Left forelimb (tissue), 1 donor: ENCODE results near the gene ABCG1.
"Not testable (repeated sequence)": the region's sequence is repeated elsewhere in the genome, so short reads cannot be mapped to it uniquely, and the experiment has no call there.

Experiments
- DNase-seq: peaks from one replicate; pipeline ENCODE4 v3.0.0-alpha.2; 2018; ENCODE audit warnings: low spot score

ABCG1 gene

DNA sequence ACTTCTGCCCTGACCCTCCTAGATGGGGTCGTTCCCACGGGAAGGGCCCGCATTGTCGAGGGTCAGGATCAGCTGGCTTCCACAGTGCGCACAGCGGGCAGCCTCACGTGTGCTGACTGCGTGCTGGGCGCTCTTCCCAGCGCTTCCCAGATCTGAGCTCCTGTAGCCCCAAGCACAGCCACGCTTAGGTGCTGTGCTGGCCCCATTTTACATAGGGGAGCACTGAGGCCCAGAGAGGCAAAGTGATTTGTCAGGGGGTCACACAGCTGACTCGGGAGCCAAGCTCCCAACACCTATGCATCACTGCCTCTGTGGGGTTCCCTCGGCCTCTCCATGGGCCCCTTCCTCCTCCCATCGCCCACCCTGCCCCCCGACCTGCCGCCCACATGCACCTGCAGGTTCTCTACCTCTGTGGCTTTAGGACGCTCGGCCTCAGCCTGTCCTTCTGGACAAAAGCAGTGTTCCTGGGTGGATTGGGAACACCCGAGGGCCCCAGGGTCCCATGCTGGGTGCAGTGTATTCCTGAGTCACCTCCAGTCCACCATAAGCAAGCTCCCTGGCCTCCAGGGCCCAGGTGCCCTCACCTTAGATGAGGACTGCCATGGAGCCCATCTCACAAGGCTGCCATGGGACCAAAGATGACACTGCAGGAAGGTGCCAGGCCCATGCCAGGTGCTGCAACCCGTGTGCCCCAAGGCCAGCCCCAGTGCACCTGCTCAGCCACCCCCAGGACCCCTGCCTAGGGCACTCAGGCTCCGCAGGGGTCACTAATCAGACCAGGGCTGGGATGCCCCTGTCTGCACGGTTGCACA is 73.0 kb downstream of the ABCG1 start:
- DNase-seq = no peak

DNA sequence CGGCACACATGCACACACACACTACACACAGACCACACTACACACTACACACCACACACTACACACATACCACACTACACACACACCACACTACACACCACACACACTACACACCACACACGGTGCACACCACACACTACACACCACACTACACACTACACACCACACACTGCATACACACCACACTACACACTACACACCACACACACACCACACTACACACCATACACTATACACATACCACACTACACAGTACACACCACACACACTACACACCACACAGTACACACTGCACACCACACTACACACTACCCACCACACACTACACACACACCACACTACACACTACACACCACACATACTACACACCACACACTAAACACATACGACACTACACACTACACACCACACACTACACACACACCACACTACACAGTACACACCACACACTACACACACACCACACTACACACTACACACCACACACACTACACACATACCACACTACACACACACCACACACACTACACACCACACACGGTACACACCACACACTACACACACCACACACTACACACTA is 73.7 kb downstream of the ABCG1 start:
- not testable (repeated sequence) for DNase-seq

DNA sequence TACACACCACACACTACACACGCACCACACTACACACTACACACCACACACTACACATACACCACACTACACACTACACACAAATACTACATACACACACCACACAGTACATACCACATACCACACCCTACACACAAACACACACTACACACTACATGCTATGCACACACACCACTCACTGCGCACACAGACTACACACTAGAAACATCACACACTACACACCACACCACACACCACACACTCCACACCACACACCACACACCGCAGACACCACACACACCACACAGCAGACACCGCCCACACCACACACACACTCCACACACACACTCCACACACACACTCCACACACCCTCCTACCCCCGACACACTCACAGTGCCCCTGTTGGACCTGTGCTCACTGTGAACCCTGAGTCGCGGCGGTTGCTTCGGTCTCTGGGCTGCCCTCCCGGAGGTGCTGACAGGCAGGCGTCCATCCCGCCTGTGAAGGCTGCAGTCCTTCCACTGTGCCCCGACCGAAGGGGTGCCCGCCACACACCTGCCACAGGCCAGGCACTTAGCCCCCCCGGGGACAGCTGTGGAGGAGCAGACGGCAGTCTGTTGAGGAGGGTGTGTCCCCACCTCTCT is 74.8 kb downstream of the ABCG1 start:
- DNase-seq = no peak

DNA sequence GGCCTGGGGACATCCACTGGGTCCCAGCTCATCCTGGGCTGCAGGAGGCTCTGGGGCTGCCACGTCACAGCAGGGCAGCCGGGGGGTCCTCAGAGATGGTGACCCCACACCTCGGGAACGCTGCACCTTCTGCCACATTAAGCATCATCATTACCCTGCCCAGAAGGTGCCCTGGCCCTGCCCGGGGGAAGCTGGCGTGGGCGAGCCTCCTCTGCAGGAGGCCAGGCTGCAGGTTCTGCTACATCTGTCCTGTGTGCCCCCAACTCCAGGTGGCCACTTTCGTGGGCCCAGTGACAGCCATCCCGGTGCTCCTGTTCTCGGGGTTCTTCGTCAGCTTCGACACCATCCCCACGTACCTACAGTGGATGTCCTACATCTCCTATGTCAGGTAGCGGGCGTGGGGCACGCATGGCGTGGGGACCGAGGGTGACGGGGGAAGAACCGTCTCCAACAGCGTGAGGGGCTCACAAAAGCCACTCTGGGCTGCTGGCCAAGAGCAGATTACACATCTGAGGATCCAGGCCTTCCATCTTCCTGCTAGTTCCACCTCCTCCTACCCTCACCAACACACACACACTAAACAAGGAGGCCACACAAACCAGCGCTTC is 75.4 kb downstream of the ABCG1 start:
- DNase-seq = no peak

DNA sequence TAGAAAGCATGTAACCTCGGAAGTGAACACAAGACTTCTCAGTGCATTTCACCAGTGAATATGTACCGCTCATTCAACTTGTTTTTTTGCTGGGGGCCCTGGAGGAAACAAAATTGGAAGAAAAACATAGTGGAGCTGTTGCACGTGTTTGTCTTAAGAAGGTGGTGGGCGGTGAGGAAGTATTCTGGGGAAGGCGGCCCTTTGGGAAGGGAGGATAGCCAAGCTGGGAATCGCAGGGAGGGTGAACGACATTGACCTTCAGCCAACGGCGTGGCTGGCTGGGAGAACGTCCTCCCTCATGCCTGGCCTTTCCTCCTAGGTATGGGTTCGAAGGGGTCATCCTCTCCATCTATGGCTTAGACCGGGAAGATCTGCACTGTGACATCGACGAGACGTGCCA is 76.9 kb downstream of the ABCG1 start:
- DNase-seq = no peak

DNA sequence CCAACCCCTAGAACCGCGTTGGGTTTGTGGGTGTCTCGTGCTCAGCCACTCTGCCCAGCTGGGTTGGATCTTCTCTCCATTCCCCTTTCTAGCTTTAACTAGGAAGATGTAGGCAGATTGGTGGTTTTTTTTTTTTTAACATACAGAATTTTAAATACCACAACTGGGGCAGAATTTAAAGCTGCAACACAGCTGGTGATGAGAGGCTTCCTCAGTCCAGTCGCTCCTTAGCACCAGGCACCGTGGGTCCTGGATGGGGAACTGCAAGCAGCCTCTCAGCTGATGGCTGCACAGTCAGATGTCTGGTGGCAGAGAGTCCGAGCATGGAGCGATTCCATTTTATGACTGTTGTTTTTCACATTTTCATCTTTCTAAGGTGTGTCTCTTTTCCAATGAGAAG is 77.6 kb downstream of the ABCG1 start:
- no peak for DNase-seq

DNA sequence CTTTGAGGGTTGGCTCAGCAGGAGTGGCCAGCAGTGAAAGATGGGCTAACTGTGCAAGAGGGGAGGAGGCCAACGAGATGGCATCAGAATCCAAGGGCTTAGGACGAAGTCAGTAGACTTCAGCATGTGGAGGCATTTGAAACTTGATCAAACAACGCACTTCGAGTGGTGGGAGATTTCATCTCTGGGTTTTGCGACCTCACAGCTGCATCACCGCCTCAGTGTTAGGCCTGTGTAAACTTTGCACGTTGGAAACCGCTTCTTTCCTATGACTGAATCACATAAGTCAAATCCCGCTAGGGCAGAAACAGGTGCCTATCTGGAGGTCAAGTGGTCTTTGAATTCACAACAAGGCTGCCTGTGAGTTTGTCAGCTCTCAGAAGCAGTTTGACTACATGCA is 78.4 kb downstream of the ABCG1 start:
- DNase-seq = no peak

DNA sequence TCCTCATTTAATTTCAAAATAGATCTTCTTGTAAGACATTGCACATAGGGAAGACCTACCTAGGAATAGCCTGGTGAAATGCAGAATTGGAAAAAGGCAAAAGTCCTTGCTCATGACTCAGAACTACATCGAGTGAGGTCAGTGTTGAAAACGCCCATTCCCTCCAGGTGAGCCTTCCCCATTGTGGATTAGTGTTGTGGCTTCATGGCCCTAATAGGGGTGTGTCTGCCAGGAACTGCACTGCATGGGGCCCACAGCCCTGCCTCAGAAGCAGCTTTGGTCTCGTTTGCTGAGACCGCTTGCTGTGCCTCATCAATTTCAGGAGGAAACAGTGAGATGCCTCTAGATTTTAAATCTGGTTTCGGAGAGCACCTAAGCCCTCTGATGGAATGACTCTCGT is 79.3 kb downstream of the ABCG1 start:
- no peak for DNase-seq

DNA sequence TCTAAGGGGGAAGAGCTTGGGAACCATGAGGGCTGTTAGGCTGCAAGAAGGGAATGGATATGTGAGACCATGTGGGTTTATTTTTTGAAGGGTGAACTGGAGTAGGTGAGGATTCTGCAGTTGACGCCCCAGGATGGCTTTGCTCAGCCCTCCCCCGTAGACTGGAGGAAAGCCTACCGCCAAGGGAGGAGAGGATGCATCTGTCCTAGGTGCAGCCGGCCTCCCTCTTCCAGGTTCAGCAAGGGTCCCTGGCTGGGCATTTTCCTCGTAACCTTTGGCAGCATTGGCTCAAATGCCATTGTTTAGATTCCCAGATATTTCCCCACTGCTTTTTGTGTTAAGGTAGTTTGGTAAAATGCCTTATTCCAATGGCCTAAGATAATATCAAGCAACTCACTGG is 79.7 kb downstream of the ABCG1 start:
- DNase-seq = no peak

DNA sequence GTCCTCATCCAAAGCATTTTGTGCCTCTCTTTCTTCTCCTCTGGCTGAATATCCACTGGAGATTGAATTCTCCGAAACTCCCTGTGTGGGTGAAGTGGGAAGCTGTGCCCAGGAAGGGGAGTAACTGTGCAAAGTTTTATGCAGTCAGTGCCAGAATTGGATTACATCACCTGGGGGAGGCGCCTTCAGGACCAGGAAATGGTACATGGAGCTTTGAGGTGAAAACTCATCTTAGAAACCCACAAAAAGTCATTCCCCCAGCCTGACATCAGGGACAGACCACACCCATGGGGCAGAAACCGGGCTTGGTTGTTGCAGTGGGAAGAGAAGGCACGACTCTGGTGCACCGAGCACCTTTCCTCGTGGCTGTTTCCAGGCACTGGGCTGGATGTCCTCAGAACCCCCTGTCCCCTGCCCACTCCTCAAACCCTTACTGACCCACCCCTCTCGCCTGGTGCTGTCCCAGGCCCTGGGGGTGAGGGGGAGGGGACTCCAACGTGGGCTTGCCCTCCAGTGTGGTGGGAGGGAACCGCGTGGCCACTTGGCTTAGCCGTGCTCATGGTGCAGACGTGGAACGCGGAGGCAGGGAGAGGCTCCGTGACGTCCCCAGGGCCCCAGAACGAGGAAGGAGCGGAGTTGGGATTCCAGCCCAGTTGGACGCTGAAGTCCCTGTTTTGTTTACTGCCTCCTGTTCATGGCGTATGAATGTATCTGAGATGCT is 80.5 kb downstream of the ABCG1 start:
- no peak for DNase-seq

DNA sequence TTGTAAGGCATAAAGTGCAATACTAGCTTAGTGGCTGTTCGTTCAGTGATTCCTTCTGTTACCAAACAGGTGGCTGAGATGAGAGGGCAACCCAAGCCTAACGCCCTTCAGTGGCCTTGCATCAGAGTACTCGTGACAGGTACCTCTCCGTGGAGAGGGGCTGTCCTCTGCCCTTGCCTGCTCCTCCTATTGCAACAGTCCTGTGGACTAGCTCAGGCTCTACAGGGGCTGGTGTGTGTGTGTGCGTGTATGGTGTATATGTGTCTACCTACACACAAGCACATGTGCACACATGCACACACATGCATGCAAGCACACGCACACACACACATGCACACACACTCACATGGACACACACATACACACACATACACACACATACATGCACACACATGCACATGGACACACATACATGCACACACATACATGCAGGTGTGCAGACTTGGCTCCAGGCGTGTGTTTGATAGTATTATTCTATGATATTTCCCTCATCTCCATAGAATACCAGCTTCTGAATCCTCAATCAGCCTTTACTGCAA is 81.2 kb downstream of the ABCG1 start:
- no peak for DNase-seq

DNA sequence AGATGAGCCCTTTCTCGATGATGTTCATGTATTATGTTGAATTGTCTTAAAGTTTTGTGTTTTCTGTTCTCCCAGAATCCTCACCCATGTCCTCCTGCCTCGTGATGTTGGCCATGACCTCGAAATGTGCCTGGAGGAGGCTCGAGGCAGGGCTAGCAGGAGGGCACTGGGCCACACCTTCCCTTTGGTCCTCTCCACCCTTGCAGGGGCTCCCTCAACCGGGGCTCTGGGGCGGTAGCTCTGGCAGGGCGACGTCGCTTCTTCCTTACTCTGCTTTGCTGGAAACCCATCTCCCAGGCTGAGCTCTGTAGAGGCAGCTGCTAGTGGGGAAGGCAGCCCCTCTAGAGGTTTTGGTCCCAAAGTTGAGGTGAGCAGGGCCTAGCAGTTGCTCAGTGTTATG is 82.0 kb downstream of the ABCG1 start:
- no peak for DNase-seq

DNA sequence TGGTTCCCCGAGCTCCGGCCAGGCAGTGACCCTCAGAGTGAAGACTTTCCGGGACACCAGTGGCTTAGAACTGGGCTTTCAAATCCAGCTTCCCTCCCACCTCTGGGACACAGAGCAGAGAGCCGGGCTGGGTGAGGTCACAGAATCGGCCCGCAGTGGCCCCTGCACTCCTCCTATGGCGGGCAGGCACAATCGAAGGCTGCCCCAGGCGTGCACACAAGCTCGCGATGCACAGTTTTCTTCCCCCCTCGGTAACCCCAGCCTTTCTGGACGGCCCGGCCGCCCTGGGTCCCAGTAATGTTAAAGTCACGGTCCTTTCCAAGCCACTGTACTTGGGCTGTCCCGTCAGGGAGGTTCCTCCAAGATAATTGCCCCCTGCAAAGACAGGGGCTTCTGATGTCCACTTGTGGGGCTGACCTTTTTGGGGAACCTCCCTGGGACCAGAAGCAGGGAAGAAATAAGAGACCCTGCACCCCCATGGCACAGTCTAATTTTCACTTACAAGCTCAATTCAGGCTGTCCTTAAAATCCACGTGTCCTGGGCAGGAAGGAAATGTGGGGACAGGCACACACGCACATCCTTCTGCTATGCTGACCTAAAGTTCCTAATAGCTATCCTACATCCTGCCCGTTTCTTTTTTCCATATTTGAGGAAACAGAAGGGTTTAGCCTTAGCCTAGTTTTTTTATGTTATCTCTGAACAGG is 82.6 kb downstream of the ABCG1 start:
- DNase-seq = no peak

DNA sequence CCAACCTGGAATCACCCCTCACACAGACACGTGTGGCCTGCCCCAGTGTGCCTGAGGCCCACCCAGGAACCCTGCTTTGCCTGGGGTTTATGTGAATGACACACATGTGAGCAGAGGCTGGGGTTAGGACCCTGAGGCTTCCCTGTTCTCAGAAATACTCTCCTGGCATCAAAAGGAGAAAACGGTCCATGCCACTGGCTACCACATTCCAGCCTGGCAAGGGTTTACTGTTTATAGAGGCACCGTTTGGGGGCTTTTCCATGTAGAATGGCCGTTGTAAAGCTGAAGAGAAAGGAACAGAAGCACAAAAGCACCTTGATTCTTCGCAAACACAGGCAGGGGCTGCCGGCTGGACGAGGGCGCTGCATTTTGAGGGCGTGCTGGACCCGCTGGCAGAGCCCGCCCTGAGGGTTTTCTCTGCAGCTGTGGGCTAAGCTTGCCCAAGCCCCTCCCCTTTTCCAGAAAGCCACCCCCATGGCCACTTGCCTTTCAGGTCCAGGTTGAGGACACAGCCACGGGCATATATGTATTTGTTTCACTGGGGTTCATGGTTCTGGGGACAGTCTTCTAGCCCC is 83.2 kb downstream of the ABCG1 start:
- DNase-seq = no peak

DNA sequence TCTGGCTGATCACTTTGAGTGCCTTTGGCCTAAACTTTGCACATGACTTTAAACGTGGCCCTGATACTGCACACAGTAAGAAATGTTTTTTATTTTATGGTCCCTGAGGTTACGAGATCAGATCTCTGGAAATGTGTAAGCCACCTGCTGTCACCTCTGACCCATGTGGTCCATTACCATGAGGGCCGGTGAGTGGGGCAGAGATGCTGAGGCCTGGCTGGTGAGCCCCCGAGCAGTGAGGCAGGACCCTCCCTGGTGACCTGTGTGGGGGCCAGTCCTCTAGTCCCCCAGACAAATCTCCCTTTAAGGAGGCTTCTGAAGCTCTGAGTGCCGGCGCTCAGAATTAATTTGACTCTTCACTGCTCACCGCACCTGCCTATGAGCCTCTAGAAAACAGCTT is 83.9 kb downstream of the ABCG1 start:
- DNase-seq = no peak

DNA sequence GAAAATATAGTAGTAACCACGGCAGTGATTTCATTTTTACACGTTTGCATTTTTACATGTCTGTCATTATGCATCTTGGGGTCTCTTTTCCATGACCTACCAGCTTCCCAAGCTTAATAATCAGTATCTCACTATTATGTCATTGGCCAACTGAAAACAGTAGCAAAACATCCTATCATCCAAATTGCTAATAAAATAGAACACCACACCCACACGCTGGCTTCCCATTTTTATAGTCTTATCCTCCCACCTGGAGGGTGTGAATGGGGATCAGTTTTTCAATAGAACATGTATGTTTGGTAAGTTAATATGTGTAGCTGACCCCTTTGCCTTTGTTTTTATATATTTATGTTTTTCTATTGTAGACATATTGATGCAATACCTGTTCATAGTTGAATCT is 84.5 kb downstream of the ABCG1 start:
- no peak for DNase-seq

DNA sequence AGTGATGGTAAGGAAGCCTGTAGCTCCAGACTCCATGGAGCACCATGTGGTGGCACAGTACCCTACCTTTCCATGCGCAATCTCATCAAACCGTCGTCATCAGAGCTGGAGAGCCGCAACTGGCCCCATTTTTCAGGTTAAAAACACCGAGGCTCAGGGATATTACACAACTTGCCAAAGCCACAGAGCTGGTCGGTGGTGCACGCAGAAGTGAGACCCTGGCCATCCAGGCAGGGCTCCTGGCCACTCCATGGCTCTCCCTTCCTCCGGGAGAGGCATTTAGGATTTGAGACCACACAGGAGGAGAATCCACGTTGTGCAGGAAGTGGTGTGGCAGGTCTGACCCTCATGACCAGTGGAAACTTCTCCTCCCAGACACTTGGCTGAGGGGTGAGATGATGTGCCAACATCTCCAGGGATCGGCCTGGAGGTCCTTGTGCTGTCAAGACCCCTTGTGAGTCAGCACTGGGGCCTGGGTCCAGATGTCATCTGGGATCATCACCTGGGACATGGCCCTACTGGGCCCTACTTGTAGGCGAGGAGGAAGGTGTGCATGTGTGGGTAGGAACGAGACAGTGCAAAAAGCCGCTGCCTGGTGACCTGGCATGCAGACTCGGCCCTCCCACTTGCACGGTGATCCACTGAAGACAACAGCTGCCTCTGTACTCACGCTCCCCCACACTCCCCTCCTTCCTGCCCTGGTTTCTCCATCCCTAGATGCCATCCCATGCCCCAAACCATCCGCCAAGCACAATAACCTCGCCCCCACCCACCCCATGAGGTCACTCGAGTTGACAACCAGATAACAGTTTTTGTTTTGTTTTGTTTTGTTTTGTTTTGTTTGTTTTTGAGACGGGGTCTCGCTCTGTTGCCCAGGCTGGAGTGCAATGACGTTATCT is 85.9 kb downstream of the ABCG1 start:
- DNase-seq = no peak

DNA sequence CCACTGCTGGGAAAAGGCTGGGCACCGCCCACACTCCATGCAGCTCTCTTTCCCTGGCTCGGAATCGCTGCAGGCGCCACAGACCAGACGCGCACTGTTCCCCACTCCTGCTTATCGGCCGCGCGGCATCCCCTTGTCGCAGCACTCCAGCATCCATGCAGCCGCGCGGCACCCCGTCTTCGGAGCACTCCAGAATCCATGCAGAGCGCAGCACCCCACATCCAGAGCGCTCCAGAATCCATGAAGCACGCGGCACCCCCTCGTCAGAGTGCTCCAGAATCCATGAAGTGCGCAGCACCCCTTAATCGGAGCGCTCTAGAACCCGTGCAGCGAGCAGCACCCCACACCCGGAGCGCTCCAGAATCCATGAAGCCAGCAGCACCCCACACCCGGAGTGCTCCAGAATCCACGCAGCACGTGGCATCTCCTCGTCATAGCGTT is 86.8 kb downstream of the ABCG1 start:
- DNase-seq = no peak

DNA sequence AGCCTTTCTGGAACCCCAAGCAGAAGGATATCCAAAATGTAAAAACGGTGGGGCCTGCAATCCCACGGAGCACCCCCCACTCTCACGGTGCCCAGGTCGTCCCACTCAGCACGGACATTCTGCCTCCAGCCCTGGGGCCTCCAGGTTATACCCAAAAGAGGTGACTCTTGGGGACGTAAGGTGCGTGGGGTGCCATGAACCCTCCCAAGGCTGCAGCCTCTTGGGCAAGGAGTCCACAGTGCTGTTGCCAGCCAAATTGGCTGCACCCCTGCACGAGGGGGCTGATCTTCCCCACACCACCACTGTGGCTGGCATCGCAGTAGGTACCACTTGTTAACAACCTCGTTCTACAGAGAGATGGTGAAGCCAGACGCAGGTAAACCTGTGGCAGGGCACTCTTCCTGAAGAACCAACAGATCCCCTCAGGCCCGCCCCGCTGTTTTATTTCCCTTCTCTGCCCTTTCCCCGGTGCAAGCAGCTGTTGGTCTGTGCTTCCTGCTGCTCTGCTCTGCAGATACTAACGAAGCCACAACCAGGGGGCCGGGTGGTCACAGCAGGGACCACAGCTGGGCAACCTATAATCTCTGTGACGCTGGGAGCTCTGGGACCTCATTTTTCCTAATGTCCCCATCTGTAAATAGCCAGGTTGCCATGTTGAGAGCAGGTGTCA is 87.6 kb downstream of the ABCG1 start:
- DNase-seq = no peak
